Activated naive CD4-positive, alpha-beta T cell treated with anti-CD3 and anti-CD28 coated beads, Interleukin-2, amount 50 U/mL, for 72 hours (primary cell): Measurements from ENCODE around the gene SLC35F3. TPM values are rescaled to one million over a fixed set of nuclear protein-coding genes. Genes with fewer than 3 reads are reported as not detected.
"Not testable (repeated sequence)": the region's sequence is repeated elsewhere in the genome, so short reads cannot be mapped to it uniquely, and the experiment has no call there.

Source experiments
- ATAC-seq, 2 donors: fragments of 150-1000 bp; cut with Tn5 transposase; 2 replicates each; pipeline ENCODE4 v1.10.0; 2021; ENCODE audit warnings: mild to moderate bottlenecking in 2 of 2, moderate library complexity in 2 of 2
- DNase-seq, 2 donors: peaks; one replicate each; pipeline ENCODE4 v3.0.0; 2021 to 2022; ENCODE audit warnings: low spot score in 2 of 2
- H3K27ac Mint-ChIP-seq, 2 donors: one replicate each; pipeline ENCODE4 v1.8.0; 2022; ENCODE audit warnings: mild to moderate bottlenecking in 2 of 2, mixed read lengths in 2 of 2
- H3K36me3 Mint-ChIP-seq, 2 donors: one replicate each; pipeline ENCODE4 v1.8.0; 2022; ENCODE audit warnings: mixed read lengths in 2 of 2
- H3K9me3 Mint-ChIP-seq, 2 donors: one replicate each; pipeline ENCODE4 v1.8.0; 2022; ENCODE audit warnings: mixed read lengths in 2 of 2
- total RNA-seq, 2 donors: library from RNA; stranded (reverse); gene quantifications; one replicate each; pipeline ENCODE4 v1.2.3, GENCODE V29; 2022

Gene SLC35F3
- total RNA-seq, 2 donors from 2014 or later: 0.49 TPM; not detected in 1

DNA sequence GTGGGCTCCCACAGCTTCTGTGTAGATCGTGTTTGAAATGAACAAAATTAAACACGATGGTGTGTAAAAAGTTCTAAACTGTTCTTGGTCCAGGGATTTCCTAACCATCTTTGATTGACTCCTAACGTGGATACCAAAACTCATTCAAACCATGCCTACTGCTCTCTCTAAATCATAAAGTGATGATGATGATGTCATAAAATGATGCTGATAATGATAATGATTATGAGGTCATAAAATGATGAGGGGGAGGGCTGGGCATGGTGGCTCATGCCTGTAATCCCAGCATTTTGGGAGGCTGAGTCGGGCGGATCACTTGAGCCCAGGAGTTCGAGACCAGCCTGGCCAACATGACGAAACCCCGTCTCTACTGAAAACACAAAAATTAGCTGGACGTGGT, 335.5 kb downstream of the SLC35F3 start:
- H3K27ac Mint-ChIP-seq: no peak overlapping the region
- H3K9me3 Mint-ChIP-seq: no peaks in the 10 kb centered on the region
- no peak for DNase-seq
- H3K36me3 Mint-ChIP-seq: no peaks in the 10 kb centered on the region
- ATAC-seq: no peak

DNA sequence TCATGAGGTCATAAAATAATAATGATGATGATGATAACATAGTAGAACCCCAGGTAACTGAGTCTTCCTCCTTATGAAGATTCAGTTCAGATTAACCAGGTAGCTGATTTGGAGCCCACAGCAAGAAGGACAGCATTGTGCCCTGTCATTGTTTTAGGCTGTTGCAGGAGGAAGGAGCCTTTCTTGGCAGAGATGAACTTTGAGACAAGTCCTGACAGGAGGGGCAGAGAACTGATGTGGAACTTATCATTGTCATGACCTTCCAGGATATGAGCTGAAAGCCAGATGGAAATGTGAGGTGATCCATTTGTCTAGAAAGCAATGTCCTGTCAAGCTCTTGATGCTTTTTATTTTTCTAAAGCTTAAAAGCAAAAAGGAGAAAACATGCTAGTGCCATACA, 336.2 kb downstream of the SLC35F3 start:
- ATAC-seq (no peak), DNase-seq (no peak)
- H3K36me3 Mint-ChIP-seq: no peaks in the 10 kb centered on the region
- no peaks in the 10 kb centered on the region for H3K9me3 Mint-ChIP-seq
- H3K27ac Mint-ChIP-seq: no peak overlapping the region

DNA sequence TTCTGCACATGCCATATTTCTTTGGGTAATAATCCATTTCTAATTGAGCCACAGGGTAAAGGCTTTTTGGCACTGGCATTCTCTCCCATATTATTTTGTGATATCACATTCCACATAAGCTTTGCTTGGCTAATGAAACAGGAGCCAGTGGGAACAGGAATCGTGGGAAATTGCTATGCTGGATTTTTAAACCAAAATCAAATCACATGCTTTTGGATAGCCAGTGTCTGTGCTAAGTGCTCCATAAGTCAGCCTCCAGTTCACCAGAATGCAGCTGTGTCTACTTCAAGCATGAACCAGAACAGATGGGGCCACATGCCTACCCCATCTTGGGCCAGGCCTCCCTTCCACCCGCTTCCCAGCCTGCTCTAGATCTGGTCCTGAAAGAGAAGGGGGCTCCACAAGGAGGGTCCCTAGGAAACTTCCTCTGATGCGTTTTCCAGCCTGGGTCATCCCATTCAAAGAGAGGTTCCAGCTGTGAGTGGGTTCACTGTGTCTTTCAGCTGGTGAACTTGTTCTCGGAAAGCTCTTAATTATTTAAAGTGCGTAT, 337.5 kb downstream of the SLC35F3 start:
- peaks cover 4% of the 10 kb centered on the region in 2 donors for H3K36me3 Mint-ChIP-seq
- ATAC-seq: no peak

DNA sequence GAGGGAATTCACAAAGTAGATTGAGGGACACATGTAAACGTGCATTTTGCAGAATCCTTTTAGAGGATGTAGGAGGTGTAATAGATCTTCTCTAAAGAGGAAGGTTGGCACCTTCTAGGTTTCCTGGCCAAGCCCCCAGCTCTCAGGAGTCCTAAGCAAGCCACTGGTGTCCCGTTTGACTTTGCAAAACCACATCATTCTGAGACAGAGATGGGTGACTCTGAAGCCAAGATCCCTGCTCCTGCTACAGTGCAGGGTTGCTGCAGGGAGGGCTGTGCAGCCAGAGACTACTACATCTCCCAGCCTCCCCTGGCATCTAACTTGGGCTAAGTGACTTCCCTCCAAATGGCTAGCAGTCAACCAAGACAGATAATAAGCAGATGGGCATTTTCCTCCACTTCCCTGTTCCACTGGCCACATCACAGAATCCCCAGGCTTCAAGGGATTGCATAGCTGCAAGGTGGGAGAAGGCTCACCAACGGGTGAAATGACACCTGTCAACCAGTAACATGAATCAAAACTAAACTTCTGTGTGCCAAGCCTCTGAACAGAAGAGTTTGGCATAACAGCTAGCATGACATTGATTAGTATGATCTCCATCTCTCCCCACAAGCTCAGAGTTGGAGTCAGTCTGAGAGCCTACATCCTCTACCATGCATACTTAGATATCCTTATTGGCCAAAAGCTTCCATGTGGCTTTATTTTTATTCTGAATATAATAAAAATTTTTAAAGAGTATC, 339.2 kb downstream of the SLC35F3 start:
- DNase-seq (no peak), ATAC-seq (peak in 1 of 2 donors; percentile 55)
- Mint-ChIP-seq H3K36me3 (peaks cover 12 to 13% of the 10 kb centered on the region in 2 donors), H3K9me3 (peaks cover 7 to 13% of the 10 kb centered on the region in 2 donors), H3K27ac (no peak overlapping the region)

More for the DNA sequence above, 337.5 kb downstream of the SLC35F3 start:
- DNase-seq: no peak
- no peak overlapping the region for H3K27ac Mint-ChIP-seq
- H3K9me3 Mint-ChIP-seq: peaks cover 3 to 4% of the 10 kb centered on the region in 2 donors

DNA sequence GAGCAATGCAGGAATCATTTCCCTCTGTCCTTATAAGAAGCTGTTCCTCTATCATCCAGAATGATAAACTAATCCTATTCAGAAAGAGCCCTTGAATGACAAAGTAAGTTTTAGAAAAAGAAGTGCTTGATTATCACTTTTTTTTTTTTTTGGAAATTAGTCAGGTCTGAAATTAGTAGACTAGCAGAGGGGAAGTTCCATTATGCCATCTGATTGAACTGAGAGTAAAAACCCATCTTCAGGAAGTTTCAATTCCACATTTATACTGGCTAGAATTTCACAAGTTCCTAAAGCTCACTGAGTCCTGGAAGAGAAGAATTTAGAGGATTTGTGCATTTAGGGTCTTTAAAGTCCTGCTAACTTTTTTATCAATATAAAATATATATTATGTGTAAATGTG, 340.0 kb downstream of the SLC35F3 start:
- Mint-ChIP-seq H3K9me3 (peaks cover 7 to 13% of the 10 kb centered on the region in 2 donors), H3K27ac (no peak overlapping the region), H3K36me3 (peaks cover 12 to 13% of the 10 kb centered on the region in 2 donors)
- no peak for DNase-seq
- peak in 1 of 2 donors; percentile 75 for ATAC-seq

DNA sequence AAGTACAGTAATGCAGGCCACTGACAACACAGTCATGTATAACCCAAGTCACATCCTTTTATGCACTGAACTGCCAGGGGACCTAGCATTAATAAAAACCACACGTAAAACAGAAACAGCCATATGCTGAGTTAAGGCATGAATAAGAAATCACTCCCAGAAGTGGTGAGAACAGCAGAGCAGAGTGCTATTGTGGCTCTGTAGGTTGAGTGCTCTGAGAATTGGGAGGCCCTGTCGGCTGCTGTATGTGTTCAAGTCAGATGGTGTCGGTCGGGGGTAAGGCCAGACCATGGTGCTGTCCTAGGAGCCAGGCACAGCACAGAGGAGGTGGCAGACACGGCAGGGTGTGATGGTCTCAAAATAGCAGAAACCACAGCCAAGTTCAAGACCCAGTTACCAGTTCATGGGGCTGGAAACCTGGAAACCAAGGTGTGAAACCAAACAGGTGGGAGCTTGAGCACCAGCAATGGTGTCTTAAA, 342.2 kb downstream of the SLC35F3 start:
- DNase-seq: no peak
- Mint-ChIP-seq H3K36me3 (peaks cover 12 to 13% of the 10 kb centered on the region in 2 donors), H3K9me3 (peaks cover 7 to 13% of the 10 kb centered on the region in 2 donors), H3K27ac (no peak overlapping the region)
- peak in 1 of 2 donors; percentile 51 for ATAC-seq

DNA sequence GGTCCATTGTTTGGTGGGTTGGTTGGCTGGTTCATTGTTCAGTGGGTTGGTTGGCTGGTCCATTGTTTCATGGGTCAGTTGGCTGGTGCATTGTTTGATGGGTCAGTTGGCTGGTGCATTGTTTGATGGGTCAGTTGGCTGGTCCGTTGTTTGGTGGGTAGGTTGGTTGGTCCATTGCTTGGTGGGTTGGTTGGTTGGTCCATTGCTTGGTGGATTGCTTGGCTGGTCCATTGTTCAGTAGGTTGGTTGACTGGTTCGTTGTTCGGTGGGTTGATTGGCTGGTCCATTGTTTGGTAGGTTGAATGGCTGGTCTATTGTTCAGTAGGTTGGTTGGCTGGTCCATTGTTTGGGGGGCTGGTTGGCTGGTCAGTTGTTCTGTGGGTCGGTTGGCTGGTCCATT, 343.3 kb downstream of the SLC35F3 start:
- Mint-ChIP-seq H3K9me3 (peaks cover 7 to 13% of the 10 kb centered on the region in 2 donors), H3K36me3 (peaks cover 12 to 13% of the 10 kb centered on the region in 2 donors)
- DNase-seq, ATAC-seq, H3K27ac Mint-ChIP-seq: not testable (repeated sequence)

DNA sequence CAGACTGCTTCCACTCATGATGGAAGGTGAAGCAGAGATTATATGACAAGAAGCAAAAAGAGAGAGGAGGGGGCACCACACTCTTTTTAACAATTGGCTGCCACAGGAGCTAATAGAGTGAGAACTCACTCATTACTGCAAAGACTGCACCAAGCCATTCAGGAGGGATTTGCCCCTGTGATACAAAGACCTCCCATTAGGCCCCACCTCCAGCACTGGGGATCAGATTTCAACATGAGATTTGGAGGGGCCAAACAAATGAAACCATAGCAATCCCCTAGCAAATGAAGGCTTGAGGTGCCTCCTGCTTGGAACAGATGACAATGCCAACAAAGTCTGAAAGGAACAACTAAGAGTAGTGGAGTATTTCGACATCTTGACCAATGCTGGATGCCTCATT, 346.3 kb downstream of the SLC35F3 start:
- Mint-ChIP-seq H3K36me3 (peaks cover 12 to 13% of the 10 kb centered on the region in 2 donors), H3K9me3 (peaks cover 7 to 13% of the 10 kb centered on the region in 2 donors), H3K27ac (no peak overlapping the region)
- DNase-seq (no peak), ATAC-seq (no peak)

DNA sequence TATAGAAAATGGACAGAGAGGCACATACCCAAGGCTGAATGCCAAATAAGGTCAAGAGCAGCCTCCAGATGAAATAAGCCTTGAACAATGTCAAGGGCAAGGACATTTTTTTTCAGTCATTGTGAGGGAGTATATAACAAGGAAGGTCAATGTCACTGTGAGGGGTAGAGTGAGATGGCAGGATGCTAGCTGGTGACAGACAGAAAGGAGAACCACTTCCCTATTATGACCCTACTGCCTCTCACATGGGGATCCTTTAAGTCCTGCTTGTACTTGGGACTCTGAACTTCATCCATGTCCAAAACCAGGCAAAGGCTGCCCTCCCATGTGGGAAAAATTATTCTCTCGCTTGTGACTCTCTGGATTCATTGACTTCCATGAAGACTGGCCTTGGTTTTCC, 349.3 kb downstream of the SLC35F3 start:
- ATAC-seq (no peak), DNase-seq (no peak)
- Mint-ChIP-seq H3K36me3 (peaks cover 8 to 11% of the 10 kb centered on the region in 2 donors), H3K9me3 (peaks cover 0 to 11% of the 10 kb centered on the region in 2 donors), H3K27ac (no peak overlapping the region)

DNA sequence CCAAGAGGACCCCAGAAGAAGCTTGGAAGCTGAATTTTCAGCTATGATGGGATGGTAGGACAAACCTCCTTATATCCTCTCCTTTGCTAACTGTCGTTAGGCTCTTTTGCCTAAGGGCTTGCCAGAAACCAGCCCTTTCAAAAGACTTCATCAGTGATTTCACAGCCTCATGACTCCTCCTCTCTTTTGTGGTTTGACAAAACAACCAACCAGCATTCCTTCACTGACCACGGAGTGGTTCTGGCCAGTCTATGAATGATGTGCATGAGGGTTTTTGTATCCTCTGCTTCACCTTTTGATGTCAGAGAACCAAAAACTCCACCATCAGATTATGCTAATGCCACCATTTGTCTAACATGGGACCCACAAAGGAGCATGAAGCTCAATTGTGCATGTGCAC, 351.9 kb downstream of the SLC35F3 start:
- DNase-seq (no peak), ATAC-seq (peak; percentile 34 to 35)
- H3K36me3 Mint-ChIP-seq: peaks cover 8 to 20% of the 10 kb centered on the region in 2 donors
- peaks cover 0 to 11% of the 10 kb centered on the region in 2 donors for H3K9me3 Mint-ChIP-seq
- H3K27ac Mint-ChIP-seq: no peak overlapping the region

DNA sequence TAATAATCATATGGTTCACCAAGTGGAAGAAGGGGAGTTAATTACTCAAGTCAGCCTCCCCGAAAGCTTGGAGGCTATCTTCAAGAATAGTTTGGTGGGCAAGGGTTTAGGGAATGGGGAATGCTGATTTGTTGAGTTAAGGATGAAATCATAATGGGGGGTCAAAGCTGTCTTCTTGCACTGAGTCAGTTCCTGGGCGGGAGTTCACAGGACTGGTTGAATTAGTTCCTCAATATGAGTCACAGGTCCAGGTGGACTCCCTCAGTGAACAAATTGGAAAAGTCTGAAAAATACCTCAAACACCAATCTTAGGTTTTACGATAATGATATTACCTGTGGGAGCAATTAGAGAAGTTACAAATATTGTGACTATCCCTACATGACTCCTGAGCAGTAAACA, 353.6 kb downstream of the SLC35F3 start:
- Mint-ChIP-seq H3K9me3 (peaks cover 0 to 11% of the 10 kb centered on the region in 2 donors), H3K36me3 (peaks cover 8 to 20% of the 10 kb centered on the region in 2 donors), H3K27ac (no peak overlapping the region)
- ATAC-seq (no peak), DNase-seq (no peak)

DNA sequence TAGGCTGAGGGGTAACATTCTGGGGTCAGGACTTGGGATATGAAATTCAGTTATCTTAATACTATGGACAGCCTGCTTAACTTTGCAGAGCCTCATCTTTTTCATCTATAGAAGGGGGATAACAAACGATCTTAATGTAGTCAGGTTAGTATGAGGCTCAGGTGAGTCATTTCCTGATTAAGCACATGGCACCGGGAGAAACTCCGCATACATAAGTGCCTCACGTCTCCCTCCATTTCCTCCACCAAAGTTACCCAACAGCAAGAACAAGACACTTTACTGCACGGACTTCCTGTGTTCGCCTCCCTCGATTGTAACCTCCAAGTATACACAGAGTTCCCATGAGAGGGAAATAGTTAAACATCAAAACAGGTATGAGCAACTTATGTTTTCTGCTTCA, 356.1 kb downstream of the SLC35F3 start:
- H3K9me3 Mint-ChIP-seq: peaks cover 0 to 11% of the 10 kb centered on the region in 2 donors
- peaks cover 8 to 20% of the 10 kb centered on the region in 2 donors for H3K36me3 Mint-ChIP-seq
- DNase-seq (no peak), ATAC-seq (peak; percentile 78 to 93)
- H3K27ac Mint-ChIP-seq: no peak overlapping the region

DNA sequence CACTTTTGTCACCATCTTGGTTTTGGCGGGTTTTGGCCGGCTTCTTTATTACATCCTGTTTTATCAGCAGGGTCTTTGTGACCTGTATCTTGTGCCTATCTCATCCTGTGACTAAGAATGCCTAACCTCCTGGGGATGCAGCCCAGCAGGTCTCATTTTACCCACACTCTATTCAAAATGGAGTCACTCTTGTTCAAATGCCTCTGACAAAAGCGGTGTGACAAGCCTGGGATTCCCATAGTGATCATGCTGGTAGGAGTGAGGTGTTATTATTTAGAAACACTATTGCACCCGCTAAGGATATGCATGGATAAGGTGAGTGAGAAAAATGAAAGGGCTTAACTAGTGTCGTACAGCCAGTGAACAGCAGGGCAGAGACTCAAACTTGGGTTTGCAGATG, 357.1 kb downstream of the SLC35F3 start:
- Mint-ChIP-seq H3K27ac (no peak overlapping the region), H3K36me3 (peaks cover 8 to 20% of the 10 kb centered on the region in 2 donors), H3K9me3 (peaks cover 0 to 11% of the 10 kb centered on the region in 2 donors)
- DNase-seq (no peak), ATAC-seq (no peak)

DNA sequence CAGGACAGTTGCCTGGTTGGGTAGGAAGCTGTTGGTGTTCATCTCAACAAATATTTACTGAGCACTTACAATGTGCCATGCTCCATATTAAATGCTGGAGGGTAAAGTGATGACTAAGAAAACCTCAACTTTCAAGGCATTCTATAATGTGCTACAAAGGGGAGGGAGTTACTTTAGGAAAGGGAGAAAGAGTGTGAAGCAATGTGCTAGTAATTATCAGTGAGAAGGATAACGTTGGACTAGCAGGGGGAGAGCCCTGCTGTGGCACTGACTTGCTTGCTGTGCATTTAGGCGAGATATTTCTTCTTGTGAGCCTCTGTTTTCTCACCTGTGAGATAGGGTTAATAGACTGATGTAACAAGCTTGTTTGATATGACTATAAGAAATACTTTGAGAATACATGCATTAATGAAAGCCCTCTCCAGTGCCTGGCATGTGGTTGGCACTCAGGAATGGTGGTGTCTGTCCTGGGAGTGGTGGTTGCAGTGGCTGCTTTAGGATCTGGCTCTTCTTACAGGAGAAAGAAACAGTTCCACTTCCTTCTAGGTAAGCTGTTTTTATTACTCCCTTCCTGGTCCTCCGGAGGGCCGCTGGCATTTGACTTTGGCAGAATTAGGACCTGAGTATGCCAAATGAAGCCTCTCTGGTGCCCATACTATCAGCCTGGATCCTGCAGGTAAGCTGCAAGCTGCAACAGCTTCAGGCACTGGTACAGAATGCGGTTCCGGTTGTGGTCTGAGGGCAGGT, 357.7 kb downstream of the SLC35F3 start:
- ATAC-seq: no peak
- no peak for DNase-seq
- Mint-ChIP-seq H3K9me3 (peaks cover 0 to 10% of the 10 kb centered on the region in 2 donors), H3K36me3 (peaks cover 8 to 18% of the 10 kb centered on the region in 2 donors), H3K27ac (no peak overlapping the region)

DNA sequence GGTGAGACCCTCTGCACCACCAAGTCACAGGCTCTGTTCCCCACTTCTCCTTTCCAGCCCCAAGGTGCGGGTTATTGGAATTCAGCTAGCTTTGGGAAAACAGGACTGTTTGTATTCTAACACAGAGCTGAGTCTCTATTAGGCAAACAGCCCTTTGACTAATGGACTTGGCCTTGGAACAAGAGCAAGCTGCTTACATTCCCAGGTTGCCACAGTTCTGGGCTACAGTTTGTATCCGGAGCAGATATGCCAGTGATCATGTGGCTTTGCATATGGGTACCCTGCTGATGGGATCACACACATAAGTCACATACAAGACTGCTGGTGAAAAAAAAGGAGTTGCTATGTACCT, 358.3 kb downstream of the SLC35F3 start:
- ATAC-seq (no peak), DNase-seq (no peak)
- Mint-ChIP-seq H3K27ac (no peak overlapping the region), H3K9me3 (peaks cover 0 to 4% of the 10 kb centered on the region in 2 donors), H3K36me3 (peaks cover 4 to 13% of the 10 kb centered on the region in 2 donors)

DNA sequence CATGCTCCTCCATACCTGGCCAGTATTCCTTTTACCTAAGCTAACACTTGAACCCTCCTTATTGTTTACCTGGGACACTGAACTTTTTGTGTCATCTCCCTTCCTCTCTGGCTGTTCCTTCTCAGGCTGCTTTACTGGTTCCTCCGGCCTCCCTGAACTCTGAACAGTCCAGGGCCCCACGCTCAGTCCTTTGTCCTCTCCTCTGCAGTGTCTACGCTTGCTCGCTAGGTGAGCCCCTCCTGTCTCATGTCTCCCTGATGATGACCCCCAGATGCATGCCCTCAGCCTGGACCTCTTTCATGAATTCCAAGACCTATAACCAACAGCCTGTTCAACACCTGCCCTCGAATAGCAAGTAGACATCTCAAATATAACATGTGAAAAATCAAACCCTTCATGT, 360.4 kb downstream of the SLC35F3 start:
- no peak for DNase-seq
- no peak for ATAC-seq
- Mint-ChIP-seq H3K9me3 (peaks cover 1 to 2% of the 10 kb centered on the region in 2 donors), H3K27ac (no peak overlapping the region), H3K36me3 (peaks cover 0 to 13% of the 10 kb centered on the region in 2 donors)

DNA sequence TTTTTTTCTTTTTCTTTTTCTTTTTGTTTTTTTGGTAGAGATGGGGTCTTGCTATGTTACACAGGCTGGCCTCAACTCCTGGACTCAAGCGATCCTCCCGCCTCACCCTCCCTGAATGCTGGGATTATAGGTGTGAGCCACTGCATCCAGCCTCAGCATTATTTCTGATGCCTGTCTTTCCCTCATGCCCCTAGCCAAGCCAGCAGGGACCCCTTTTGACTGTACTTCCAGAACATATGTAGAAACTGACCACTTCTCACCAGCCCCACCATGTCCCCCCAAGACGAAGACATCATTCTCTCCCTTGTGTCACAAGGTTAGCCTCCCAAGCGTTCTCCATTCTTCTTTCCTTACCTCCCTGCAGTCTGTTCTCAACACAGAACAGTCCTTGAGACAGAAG, 360.8 kb downstream of the SLC35F3 start:
- Mint-ChIP-seq H3K9me3 (peaks cover 4% of the 10 kb centered on the region in 2 donors), H3K36me3 (peaks cover 0 to 16% of the 10 kb centered on the region in 2 donors), H3K27ac (no peak overlapping the region)
- DNase-seq (no peak), ATAC-seq (no peak)
